SIG-M5 (cell line): ENCODE results near the gene CENPP.

Source experiments
- DNase-seq: peaks from one replicate; lab custom pipeline; 2025; lab: John Stamatoyannopoulos, UW

CENPP gene

GRCh38 chr9:92598382-92598781 lies 272.6 kb downstream of the CENPP start:
- DNase-seq = no peak

DNA sequence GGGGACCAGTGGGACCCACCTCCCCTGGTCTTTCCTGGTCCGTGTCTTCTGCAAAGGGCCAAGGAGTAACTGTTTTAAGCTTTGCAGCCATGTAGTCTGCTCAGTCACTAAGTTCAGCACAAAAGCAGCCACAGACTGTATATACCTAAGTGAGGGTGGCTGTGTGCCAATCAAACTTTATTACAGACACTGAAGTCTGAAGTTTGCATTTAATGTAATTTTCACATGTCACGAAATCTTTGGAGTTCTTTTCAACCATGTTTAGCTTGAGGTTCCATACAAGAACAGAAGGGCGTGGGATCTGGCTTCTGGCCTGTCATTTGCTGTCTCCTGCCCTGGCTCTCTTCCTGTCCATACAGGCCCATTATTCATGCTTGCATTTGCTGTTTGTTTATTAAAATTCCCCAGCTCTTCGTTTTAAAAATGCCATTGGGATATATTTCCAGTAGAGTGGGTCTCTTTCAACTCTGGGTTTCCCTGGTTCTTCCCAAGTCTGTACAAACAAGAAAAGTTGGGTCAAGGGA lies 274.2 kb downstream of the CENPP start:
- DNase-seq = no peak

- DNase-seq = no peak
These were observed 274.9 kb downstream of the CENPP start for GRCh38 chr9:92600462-92601261.

GRCh38 chr9:92601451-92601850 lies 275.7 kb downstream of the CENPP start:
- no peak for DNase-seq

- no peak for DNase-seq
These were observed 276.7 kb downstream of the CENPP start for GRCh38 chr9:92602413-92602812.

DNA sequence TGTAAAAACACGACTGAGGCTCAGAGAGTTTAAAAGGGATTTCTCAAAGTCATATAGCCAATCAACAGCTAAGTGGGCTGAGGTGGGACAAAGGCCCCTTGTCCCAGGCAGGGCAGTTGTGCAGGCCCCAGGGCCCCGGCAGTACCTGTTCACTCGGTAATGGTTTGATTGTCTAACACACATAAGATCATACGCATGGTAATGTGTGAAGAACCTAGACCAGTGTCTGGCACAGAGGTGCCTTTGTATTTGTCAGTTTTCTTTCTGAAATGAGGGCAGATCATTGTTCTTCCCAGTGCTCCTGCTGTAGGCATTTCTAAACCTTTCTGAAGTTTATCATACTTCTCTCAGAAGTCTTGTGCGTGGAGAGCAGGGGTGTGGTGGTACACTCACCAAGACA lies 277.3 kb downstream of the CENPP start:
- DNase-seq = no peak

DNA sequence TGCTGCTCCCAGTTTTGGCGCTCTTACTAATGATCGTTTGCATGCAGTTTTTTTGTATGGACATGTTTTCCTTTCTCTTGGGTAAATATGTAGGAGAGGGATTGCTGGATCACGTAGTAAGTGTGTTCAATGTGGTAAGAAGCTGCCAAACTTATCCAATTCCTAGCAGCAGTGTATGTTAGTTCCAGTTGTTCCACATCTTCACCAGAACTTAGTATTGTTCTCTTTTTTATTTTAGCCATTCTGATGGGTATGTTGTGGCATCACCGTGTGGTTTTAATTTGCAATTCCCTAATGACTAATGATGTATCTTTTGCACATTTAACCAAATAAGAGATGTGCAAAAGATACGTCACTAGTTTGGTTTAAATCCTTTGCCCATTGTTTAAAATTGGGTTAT lies 278.2 kb downstream of the CENPP start:
- no peak for DNase-seq

- DNase-seq = no peak
These were observed 279.5 kb downstream of the CENPP start for GRCh38 chr9:92605224-92605623.

DNA sequence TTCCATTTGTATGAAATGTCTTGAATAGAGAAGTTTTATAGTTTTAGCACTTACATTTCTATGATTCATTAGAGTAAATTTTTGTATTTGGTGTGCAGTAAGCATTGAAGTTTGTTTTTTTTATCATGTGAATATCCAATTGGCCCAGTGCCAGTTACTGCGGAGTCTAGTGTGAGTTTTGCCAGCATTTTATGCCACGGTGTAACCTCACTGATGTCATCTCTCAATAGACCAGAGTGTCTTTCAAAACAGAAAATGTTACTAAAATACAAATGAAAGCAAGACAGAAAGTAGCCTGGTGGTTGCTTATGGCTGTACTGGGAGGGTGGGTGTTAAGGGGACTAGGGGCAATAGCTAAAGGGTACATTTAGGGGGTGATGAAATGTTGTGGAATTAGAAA lies 281.3 kb downstream of the CENPP start:
- DNase-seq = no peak

GRCh38 chr9:92607773-92608172 lies 282.0 kb downstream of the CENPP start:
- no peak for DNase-seq

GRCh38 chr9:92608241-92608908 lies 282.6 kb downstream of the CENPP start:
- DNase-seq = no peak

- DNase-seq = no peak
These were observed 283.2 kb downstream of the CENPP start for GRCh38 chr9:92608909-92609445.

- no peak for DNase-seq
These were observed 285.0 kb downstream of the CENPP start for GRCh38 chr9:92610470-92611420.

GRCh38 chr9:92611621-92612285 lies 286.0 kb downstream of the CENPP start:
- no peak for DNase-seq

DNA sequence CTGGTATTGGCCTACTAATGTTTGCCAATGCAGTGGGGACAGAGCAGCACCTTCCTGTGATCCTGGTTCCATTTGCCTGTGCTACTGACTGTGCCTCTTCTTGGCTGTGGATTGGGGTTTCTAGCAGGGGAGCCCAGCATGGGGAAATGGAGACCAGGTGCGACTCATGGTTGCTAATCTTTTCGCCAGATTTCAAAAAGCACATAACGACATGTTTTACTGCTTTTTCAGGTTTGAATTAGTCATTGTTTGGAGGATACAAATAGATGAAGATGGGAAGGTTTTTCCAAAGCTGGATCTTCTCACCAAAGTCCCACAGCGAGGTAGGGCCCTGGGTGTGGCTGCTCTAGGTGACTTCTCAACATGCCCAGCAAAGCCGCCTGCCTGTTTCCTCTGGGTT lies 286.5 kb downstream of the CENPP start:
- no peak for DNase-seq

DNA sequence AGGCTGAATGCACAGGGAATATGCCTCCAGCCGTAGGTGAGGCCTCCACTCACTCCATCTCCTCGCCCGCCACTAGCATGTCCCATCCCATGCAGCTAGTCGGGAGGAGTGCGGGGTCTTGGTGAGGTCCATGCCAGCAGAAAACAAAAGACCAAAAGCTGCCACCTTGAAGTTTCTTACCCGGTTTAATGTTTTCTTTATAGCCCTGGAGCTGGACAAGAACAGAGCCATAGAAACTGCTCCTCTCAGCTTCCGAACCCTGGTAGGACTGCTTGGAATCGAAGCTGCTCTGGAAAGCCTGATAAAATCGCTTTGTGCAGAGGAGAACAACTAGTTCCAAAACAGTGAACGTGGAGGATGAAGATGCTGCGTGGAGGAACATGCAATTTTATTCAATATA lies 287.1 kb downstream of the CENPP start:
- DNase-seq = no peak

DNA sequence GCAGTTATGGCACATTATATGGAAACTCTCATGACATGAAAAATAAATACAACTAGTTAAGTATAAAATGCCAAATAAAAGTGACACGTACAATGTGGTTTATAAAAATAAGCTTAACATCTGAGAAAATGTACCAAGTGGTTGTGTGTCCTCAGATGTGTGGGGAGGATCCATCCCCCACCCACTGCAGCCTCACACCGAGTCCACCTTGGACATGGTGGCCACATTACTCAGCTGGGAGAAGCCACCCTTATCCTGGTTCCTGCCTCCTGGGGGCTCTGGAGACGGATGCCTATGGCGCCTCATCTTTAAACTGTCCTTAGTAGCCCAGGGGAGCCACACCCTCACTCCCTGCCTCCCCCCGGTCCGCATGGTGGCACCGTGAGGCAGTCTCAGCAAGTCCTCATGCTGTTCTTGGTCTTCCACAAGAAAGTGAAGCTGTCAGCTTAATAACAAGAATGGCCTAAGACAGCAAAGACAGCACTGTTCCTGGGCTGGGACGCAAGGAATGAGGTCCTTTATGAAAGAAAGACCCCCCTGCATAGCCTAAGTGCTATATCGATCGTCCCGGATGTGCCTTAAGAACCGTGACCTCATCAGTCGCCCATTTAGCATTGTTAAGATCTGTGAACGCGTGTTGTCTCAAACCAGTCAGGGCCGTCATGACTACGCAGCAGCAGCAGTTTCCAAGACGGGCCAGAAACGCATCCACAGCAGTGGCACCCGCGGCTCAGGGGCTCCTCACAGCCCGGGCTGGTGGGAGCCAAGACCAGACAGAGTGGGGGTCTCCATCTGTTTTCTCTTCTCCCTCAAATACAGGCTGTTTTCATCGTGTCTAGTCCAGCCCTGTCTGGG lies 287.7 kb downstream of the CENPP start:
- DNase-seq = no peak

GRCh38 chr9:92614123-92614510 lies 288.4 kb downstream of the CENPP start:
- DNase-seq = no peak

DNA sequence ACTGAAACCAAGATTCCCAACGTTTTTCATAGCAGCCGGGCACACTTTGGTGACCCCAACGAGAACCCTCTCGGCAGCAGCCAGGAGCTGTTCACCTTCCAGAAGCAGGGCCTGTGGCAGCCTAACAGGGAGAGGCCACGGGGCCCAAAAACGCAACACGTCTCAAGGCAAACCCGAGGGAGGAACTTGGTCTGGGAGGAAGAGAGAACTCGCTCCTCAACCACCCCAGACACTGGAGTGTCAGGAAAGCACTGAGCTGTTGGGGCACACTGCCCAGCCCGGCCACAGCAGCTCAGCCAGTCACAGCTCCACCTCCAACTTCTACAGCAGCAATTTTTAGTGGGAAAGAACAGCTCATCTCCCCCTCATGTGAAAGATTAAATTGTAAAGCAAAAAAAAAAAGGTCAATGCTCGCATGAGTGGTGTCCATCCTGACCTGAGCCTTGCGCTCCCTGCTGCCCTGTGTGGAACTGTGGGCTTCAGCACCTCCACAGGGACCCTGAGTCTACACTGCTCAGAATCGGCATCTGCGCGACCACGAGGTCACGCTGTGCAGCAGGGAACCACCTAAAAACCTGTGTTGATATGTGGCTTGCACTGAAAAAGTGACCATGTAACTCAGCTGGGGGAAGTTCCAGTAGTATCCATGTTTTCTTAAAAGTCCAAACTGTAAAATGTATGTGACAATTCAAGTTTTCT lies 289.2 kb downstream of the CENPP start:
- DNase-seq = no peak

- no peak for DNase-seq
These were observed 290.0 kb downstream of the CENPP start for GRCh38 chr9:92615790-92616189.
